ENCODE measurements around the gene C2orf72. TPM values are rescaled to one million over a fixed set of nuclear protein-coding genes. Genes with fewer than 3 reads are reported as not detected.

The C2orf72 gene
- total and polyA plus RNA-seq, 4 donors: 33.2 to 141 (median 84.9) TPM

GRCh38 chr2:231010201-231010730, 27.1 kb upstream of the C2orf72 start:
- Histone ChIP-seq H3K27ac (ENCODE audit: low read depth in 1 of 2, low read length in 2 of 2) (no peak overlapping the region), H3K4me1 (ENCODE audit: control insufficient read depth in 4 of 4, insufficient read depth in 4 of 4, low read length in 3 of 4) (no peaks in the 10 kb centered on the region), H3K36me3 (ENCODE audit: control insufficient read depth in 4 of 4, insufficient read depth in 3 of 4, low read depth in 1 of 4, low read length in 3 of 4) (no peaks in the 10 kb centered on the region), H3K9me3 (ENCODE audit: control insufficient read depth in 4 of 4, low read length in 3 of 4) (no peaks in the 10 kb centered on the region), H3K4me3 (ENCODE audit: low read depth in 1 of 3, low read length in 3 of 3) (no peak overlapping the region), H3K9ac (ENCODE audit: low read depth in 1 of 2, low read length in 2 of 2) (no peak overlapping the region), H3K27me3 (ENCODE audit: control insufficient read depth in 4 of 4, insufficient read depth in 4 of 4, low read length in 3 of 4) (no peaks in the 10 kb centered on the region)
- WGBS: 76% methylated on average over 2 of the region's 2 CpGs
- DNase-seq (ENCODE audit: low spot score): no peak
- TF ChIP-seq, protein P1, sequence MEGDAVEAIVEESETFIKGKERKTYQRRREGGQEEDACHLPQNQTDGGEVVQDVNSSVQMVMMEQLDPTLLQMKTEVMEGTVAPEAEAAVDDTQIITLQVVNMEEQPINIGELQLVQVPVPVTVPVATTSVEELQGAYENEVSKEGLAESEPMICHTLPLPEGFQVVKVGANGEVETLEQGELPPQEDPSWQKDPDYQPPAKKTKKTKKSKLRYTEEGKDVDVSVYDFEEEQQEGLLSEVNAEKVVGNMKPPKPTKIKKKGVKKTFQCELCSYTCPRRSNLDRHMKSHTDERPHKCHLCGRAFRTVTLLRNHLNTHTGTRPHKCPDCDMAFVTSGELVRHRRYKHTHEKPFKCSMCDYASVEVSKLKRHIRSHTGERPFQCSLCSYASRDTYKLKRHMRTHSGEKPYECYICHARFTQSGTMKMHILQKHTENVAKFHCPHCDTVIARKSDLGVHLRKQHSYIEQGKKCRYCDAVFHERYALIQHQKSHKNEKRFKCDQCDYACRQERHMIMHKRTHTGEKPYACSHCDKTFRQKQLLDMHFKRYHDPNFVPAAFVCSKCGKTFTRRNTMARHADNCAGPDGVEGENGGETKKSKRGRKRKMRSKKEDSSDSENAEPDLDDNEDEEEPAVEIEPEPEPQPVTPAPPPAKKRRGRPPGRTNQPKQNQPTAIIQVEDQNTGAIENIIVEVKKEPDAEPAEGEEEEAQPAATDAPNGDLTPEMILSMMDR (IDR thresholded peaks at IDR 0.05; ENCODE audit: low read depth, low read length, missing input control): no peak

DNA sequence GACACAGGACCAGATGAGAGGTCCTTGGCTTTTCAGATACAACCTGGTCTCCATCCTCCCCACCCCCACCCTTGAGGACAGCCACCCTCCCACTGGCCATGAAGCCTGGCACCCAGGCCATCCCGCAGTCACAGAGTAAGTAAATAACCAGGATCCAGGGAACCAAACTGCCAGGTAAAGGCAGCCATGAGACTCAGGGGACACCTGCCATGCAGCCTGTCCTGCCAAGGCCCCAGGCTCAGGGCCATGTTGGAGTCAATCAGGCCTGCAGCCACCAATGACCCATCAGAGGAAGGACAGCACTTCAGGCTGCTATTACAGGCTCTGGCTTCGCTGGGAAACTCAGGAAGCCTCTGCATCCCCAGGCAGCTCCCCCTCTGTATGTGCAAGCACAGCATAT, 25.8 kb upstream of the C2orf72 start:
- no peak for DNase-seq (ENCODE audit: low spot score)
- H3K4me3 ChIP-seq (ENCODE audit: low read depth in 1 of 3, low read length in 3 of 3): no peak overlapping the region
- no peaks in the 10 kb centered on the region for H3K36me3 ChIP-seq (ENCODE audit: control insufficient read depth in 4 of 4, insufficient read depth in 3 of 4, low read depth in 1 of 4, low read length in 3 of 4)
- TF ChIP-seq HNF4A (conservative IDR thresholded peaks at IDR 0.05): no peak
- TF ChIP-seq, protein P1 (IDR thresholded peaks at IDR 0.05; ENCODE audit: low read depth, low read length, missing input control): no peak
- TF ChIP-seq RXRA (IDR thresholded peaks at IDR 0.05): no peak
- no peak for TF ChIP-seq SP1 (IDR thresholded peaks at IDR 0.05)
- no peak for TF ChIP-seq MAX (IDR thresholded peaks at IDR 0.05)
- no peak for TF ChIP-seq JUND (IDR thresholded peaks at IDR 0.05)
- no peak for TF ChIP-seq TAF1 (conservative IDR thresholded peaks at IDR 0.05)
- no peak for TF ChIP-seq HNF4G (IDR thresholded peaks at IDR 0.05)
- no peak for TF ChIP-seq REST (IDR thresholded peaks at IDR 0.05)
- no peak for TF ChIP-seq GABPA (IDR thresholded peaks at IDR 0.05 in 1 of 2, conservative IDR thresholded peaks at IDR 0.05 in 1 of 2)
- TF ChIP-seq NR2F2 (IDR thresholded peaks at IDR 0.05): no peak
- no peak for TF ChIP-seq FOXA1 (IDR thresholded peaks at IDR 0.05)
- TF ChIP-seq, protein P2, sequence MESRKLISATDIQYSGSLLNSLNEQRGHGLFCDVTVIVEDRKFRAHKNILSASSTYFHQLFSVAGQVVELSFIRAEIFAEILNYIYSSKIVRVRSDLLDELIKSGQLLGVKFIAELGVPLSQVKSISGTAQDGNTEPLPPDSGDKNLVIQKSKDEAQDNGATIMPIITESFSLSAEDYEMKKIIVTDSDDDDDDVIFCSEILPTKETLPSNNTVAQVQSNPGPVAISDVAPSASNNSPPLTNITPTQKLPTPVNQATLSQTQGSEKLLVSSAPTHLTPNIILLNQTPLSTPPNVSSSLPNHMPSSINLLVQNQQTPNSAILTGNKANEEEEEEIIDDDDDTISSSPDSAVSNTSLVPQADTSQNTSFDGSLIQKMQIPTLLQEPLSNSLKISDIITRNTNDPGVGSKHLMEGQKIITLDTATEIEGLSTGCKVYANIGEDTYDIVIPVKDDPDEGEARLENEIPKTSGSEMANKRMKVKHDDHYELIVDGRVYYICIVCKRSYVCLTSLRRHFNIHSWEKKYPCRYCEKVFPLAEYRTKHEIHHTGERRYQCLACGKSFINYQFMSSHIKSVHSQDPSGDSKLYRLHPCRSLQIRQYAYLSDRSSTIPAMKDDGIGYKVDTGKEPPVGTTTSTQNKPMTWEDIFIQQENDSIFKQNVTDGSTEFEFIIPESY (IDR thresholded peaks at IDR 0.05): no peak
- TF ChIP-seq YY1 (IDR thresholded peaks at IDR 0.05): no peak
- TF ChIP-seq ATF3 (IDR thresholded peaks at IDR 0.05): no peak
- H3K27me3 ChIP-seq (ENCODE audit: control insufficient read depth in 4 of 4, insufficient read depth in 4 of 4, low read length in 3 of 4): no peaks in the 10 kb centered on the region
- H3K27ac ChIP-seq (ENCODE audit: low read depth in 1 of 2, low read length in 2 of 2): no peak overlapping the region
- no peak overlapping the region for H3K9ac ChIP-seq (ENCODE audit: low read depth in 1 of 2, low read length in 2 of 2)
- H3K4me1 ChIP-seq (ENCODE audit: control insufficient read depth in 4 of 4, insufficient read depth in 4 of 4, low read length in 3 of 4): no peaks in the 10 kb centered on the region
- WGBS: 44% methylated on average over 2 of the region's 2 CpGs
- H3K9me3 ChIP-seq (ENCODE audit: control insufficient read depth in 4 of 4, low read length in 3 of 4): no peaks in the 10 kb centered on the region
